Measurements from ENCODE around the gene ZNF70.

Gene ZNF70

DNA sequence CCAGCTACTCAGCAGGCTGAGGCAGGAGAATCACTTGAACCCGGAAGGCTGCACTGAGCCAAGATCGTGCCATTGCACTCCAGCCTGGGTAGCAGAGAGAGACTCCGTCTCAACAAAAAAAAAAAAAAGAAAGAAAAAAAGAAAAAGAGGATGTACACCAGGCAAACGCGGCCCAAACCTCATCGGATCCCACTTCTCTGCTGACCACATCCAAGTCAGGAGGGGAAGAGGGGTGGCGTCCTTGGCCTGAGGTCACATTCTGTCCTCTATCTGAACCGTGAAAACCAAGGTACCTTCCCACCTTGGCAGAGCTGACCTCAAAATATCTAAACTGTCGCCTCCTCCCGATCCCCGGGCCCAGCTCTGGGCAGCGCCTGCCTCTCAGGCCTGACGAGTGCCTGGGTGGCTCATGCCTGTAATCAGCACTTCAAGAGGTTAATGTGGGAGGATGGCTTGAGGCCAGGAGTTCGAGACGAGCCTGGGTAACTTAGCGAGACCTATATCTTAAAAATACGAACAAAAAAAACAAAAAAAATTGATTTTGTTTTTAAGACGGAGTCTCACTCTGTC lies 35.0 kb downstream of the ZNF70 start:
- no peak for DNase-seq

DNA sequence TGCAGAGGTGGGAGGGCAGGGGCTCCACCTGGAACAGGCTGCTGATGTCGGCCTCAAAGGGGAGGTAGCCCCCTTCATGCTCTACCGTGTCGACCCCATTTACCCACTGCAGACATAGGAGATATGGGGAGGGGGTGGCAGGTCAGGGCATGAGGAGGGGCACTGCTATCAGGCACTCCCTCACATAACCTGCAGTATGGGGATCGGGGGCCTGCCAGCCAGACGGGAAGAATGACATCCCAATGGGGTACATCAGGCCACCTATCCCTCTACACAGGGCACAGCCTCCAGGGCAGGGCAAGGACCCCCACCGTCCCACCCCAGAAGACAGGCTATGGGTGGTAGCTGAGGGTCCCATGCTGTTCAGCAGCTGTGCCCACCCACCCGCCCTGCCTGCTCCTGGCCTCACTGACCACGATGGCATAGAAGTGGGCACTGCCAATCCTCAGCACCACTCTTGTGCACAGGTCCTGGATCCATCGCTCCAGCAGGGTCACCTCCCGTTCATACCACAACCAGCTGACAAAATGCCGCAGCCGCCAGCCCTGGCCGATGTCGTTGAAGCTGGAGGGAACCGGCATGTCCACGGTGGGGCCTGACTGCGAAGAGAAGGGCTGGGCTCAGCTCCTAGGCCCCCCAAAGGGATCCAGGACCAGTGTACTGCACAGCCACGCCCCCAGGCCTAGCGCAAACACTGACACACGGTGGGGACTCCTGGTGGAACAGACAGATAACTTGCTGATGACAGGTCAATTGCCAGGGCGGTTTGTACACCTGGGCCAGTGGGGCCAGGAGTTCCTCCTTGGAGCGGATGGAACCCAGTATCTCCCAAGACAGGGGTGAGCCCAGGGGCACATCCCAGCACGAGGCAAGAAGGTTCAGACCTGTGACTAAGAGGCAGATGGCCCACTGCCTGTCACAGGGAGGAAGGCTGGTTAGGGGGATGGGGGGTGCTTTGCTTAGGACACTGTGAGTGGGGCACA lies 36.0 kb downstream of the ZNF70 start:
- DNase-seq = no peak

DNA sequence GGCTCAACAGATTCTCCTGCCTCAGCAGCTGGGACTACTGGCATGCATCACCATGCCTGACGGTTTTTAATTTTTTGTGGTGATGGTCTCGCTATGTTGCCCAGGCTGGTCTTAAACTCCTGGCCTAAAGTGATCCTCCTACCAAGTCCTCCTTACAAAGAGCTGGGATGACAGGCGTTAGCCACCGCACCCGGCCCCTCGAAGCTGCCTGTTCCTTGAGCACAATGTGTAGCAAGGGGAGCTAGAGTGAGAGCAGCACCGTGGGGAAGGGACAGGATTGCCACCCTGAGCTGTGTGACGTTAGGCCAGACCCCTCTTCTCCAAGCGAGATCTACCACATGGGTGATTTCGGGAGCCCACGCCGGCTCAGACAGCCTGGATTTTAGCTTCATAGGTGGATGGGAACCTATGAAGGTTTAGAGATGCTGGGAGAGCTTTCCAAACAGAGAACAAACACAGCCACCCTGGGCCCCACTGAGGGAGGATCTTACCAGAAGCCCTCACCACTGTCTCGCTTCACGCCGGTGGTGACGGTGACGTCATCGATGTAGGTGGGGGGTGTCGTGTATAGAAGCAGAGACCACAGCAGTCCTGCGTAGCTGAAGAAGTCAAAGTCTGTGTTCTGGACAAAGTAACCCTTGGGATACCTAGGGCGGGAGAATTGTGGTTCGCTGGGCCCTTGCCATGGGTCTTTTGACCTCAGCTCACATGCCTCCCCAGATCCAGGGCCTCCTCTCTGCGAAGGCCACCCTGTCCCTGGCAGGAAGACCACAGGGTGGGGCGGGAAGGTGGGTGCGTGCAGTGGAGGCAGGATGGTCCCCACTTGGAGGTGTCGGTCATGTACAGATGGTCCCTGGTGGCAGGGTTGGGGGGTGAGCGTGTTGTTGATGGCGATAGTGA lies 37.0 kb downstream of the ZNF70 start:
- no peak for DNase-seq

DNA sequence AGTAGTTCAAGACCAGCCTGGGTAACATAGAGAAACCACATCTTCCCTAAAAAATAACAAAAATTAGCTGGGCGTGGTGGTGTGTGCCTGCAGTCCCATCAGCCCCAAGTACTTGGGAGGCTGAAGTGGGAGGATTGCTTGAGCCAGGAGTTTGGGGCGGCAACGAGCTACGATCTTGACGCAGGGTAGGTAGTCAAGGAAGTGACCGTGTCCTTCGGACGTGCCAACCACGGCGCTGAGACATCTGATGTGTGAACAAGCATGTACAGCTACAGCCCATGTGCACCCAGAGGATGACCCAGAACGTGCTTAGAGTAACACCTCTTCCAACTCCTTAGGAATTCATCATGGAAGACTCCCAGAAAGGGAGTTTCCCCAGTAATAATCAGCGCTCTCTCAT lies 38.7 kb downstream of the ZNF70 start:
- no peak for DNase-seq

DNA sequence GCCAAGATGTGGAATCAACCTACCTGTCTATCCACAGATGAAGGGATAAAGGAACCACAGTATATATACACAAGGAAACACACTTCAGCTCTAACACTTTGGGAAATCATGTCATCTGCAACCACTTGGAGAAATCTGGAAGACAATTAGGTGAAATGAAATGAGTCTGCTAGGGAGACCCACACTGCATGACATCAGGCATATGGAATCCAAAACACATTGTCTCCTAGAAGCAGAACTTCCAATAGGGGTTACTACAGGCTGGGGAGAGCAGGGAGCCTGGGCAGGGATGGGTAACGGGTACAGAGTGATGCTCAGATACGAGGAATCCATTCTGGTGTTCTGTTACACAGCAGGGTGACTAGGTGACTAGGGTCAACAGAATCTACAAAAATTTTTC lies 41.8 kb downstream of the ZNF70 start:
- no peak for DNase-seq

DNA sequence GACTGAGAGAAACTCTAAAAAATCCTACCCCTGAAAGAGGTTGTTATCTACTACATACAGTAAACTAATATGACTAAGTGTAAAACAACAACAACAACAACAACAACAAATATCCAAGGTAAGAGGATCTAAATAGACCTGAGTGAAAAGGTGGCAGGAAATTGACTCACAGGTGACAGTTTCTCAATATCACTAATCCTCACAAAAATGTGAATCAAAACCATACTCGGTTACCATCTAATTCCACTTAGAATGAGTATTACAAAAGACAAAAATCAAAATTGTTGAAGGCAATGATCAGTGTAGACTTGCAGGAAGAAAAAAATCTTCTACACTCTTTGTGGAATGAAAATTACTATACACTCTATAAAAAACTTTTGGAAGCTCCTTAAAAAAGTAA lies 42.6 kb downstream of the ZNF70 start:
- DNase-seq = no peak

DNA sequence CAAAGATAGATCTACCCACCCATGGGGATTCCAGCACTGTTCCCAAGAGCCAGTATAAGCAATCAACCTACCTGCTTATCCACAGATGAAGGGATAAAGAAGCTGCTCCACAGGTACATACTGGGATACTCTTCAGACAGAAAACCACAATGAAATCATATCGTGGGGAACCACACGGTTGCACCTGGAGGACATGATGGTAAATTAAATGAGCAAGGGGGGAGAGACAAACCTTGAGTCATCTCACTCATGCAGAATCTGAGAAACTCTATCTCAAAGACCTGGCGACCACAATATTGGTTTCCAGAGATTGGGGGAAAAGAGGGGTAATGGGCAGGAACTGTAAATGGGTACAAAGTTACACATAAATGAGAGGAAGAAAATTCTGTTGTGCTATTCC lies 45.6 kb downstream of the ZNF70 start:
- no peak for DNase-seq

DNA sequence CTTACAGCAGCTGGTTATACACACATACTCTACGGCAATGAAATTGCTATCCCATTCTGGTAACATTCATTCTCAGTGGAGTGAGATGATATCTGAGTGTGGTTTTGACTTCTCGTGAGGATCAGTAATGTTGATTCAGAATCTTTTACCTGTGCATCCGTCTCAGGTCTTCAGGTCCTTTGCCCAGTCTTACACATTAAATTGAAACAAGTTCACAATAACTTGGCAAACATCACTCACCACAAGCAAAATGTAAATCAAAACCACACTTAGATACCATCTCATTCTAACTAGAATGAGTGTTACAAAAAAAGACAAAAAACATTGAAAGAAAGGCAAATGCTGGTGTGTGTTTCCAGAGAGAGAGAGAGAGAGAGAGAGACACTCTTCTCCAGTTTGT lies 46.1 kb downstream of the ZNF70 start:
- DNase-seq = no peak

DNA sequence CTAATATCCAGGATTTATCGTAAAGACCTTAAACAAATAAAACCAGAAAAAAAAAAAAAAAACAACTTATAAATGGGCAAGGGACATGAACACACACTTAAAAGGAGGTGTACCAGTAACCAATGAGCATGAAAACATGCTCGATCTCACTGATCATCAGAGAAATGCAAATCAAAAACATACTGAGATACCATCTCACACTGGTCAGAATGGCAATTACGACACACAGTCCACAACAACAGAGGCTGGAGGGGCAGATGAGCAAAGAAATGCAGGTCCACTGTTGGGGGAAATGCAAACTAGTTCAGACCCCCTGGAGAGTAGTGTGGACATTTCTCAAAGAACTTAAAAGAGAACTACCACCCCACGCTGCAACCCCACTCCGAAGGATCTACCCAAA lies 46.9 kb downstream of the ZNF70 start:
- DNase-seq = no peak

DNA sequence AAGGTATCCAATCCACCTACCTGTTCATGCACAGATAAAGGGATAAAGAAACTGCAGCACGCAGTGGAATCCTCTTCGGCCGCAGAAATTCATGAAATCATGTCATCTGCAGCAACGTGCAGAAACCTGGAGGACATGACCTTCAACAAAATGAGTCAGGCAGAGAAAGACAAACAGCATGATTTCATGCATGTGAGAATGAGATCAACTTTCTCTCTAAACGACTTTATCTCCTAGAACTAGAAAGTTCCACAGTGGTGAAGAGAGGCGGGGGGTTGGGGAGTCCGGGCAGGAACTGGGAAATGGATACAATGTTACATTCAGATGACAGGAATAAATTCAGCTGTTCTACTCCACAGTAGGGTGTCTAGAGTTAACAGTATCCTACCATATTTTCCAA lies 50.2 kb downstream of the ZNF70 start:
- no peak for DNase-seq

DNA sequence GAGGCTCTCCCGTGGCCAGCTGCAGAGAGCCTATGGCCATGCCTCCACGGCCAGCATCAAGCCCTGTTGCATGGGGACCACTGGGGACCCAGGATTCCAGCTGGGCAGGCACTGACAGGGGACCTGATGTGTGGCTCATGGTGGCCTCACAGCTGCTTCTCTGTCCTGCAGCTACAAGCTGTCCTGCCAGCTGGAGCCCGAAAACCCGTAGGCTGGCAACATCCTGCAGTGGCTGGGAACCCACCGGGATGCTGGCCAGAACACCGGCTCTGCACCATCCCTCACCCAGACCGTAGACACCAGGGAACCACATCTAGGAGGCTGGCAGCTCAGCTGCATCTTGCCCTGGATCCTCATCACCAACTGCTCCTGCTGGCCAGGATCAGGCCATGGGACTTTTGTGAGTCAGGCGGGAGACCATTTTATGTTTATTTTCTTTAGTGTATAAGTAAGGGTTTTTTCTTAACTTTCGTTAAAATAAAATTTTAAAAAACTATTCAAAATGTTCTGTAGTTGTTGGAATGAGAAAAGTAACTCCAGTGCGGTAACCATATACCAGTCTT lies 52.2 kb downstream of the ZNF70 start:
- no peak for DNase-seq

DNA sequence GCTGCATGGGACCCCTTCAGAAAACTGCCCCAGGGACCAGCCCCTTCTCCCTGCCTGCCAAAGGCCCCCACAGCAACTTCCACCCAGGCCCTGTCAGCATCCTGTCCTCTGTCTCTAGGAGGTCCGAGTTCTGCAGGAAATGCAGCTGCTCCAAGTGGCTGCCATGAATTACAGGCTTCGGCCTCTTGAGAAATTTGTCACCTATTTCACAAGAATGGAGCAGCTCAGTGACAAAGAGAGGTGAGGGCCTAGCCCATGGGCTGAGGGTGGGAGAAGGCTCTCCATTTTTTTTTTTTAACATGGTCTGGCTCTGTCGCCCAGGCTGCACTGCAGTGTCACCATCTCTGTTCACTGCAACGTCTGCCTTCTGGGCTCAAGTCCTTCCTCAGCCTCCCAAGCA lies 52.8 kb downstream of the ZNF70 start:
- DNase-seq = no peak

DNA sequence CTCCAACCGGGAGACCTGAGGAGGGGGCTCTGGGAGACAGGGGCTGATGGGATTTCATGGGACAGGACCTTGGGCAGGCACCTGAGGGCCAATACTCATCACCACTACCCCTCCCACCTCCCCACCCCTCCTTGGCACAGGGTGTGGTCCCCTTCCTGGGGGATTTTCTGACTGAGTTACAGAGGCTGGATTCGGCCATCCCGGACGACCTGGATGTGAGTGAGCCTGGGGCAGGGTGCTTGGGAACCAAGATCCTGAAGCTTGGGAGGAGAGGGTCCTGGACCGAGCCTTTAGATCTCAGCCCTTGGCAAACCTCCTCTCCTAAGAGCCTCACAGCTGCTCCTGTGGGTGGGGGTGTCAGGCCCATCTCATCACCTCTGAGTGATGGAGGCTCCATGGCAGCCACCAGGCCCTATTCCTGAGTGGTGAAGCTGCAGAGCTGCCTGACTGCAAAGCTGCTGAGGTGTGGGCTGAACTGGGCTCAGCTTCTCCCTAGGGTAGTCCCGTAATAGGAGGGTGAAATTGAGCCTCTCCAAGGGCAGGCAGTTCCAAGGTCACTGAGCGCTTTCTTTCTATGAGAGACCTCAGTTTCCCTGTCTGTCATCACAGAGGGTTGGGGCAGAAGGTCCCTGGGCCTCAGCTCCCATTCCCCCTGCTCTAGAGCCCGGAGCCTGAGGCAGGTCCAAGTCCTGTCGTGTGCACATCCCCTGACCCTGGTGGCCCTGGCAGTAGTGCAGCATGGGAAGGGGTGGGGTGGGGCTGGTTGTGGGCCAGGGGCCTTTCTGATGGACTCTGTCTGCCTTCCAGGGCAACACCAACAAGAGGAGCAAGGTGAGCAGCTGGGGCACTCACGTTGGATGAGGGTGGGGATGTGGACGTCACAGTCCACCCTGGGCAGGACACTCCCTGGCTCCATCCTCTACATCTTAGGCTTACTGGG lies 53.6 kb downstream of the ZNF70 start:
- no peak for DNase-seq

DNA sequence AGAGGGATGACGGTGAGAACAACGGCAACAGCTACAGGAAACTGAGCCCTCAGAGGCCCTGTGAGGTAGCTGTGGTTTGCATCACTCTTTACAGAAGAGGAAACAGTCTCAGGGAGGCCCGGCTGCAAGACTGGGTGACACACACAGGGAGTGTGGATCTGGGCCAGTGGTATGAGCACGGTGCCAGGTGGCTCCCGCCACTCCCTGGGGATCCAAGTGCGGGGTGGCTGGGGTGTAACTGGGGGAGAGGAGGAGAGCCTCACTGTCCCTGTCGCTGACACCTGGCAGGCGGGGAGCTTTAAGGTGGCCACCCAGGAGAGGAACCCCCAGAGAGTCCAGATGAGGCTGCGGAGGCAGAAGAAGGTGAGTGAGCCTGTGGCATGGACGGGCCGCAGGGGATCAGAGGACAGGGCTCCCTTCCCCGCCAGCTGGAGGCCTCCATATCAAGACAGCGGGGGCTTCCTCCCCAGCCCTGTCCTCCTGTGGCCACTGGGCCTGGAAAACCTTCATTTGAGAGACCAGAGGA lies 54.5 kb downstream of the ZNF70 start:
- no peak for DNase-seq

DNA sequence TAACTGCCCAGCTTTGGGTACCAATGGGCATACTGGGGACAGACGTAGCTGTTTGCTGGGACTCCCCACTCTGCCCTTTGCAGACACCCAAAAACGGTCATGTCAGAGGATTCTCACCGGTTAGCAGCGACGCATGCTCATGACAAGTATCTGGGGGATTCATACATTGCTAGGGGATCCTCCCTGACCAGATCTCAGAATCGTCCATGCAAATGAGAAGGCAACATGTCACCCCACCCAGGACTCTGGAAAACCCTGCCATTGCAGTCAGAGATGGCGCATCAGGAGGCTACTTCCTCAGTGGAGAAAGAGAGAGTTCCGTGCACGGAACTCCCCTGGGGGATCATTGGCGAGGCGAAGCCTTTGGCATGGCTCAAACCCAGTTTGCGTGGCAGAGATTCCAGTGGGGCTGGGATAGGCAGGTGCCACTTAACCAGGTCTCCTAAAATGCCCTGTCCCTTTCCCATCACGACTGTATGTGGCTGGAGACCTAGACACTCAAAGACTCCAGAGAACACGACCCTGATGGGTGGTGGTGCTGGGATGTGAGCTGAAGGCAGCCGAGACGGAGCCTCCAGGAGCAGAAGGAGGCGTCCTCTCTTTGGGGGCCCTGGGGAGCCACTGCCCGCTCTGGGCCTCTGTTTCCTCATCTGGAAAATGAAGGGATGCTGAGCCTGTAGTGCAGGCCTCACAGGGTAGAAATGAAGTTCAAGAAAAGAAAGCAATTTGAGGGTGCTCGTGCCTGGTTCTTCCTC lies 55.2 kb downstream of the ZNF70 start:
- DNase-seq = no peak

DNA sequence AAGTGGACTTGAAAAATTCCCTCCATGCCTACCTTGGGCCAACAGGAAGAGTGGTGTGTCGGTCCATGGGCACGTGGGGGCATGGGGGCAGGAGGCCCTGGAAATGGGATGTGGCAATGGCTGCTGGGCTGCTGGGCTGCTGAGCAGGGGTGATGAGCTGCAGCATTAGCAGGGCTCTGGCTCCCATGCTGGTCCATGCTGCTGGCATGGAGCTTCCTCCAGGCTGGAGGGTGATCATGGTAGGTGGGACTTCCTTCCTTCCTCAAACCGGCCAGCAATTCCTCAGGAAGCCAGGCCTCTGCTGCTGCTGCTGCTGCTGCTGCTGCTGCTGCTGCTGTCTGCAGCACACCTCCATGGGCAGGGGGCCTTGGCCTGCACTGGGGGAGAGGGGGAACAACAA lies 55.8 kb downstream of the ZNF70 start:
- no peak for DNase-seq

DNA sequence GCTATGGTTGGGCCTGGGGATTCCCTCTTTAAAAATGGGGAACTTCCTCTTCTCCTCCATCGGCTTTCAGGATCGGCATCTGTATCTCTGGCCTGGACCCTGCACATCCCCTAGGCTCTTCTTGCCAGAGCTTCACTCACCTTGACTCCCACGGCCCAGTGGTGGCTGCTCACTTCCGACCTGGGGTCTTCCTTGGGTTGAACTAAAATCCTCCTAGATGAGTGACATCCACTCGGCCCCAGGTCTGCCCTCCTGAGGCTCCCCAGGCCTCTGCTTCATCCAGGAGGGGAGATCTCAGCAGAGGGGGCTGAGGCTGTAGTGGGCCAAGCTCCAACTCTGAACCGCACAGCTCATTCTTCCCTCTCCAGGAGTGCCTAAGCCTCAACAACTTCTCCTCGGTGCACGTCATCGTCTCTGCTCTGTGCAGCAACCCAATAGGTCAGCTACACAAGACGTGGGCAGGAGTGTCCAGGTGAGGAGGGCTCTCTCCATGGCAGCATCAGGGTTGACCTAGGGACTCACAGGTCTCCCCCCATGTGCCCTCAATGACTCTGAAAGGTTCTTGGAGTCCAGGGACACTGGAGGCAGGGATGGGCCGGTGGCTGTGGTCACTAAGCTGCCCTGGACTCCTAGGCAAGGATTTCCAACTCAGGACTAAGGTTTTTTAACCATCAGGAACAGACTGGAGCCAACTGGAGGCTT lies 56.8 kb downstream of the ZNF70 start:
- DNase-seq = no peak

DNA sequence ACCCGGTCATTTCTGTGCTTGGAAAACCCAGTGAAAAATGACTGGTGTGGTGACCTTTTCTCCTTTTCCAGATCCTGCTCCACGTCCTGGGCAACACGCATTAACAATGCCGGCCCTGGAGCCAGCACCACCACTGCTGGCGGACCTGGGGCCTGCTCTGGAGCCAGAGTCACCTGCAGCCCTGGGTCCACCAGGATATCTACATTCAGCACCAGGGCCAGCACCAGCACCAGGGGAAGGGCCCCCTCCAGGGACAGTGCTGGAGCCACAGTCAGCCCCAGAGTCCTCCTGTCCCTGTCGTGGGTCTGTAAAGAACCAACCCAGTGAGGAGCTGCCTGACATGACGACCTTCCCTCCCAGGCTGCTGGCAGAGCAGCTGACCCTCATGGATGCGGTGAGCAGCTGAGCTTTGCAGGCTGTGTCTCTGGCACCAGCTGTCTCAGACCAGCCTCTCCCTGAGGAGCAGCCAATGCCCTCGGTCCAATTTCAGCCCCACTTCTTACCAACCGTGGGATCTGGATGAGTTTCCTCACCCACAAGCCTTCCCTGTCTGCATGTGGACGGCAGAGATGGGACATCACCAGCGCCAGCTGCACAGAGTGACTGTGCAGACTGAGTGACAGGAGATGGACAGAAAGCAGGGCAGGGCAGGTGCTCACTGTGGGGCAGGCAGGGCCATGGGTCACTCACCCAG lies 58.2 kb downstream of the ZNF70 start:
- no peak for DNase-seq

DNA sequence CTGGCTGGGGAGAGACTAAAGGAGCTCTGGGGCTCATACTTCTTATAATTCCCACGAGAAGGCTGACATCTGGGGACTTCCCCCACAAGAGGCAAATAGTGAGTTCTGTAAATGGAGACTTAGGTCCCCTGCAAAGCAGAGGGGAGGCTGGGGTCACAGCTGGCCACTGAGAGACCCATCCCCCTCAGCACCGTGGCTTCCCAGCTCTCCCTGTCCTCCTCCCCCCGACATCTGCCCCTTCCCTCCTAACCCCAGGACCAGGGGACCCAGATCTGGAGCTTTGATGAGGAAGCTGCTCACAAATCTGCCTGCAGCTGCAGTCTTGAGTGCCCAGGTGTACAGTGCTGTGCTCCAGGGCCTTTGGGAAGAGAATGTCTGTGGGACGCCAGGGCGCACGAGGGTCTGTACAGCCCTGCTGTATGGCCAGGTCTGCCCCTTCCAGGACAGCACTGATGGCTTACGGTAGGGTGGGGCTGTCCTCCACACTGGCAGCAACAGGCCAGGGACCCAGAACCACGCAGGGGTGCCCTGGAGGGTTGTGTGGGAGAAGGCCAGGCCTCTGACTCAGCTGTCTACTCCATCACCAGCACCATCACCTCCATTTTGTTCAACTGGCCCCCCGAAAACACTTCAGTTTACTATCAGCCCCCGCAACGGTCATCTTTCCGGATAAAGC lies 59.0 kb downstream of the ZNF70 start:
- no peak for DNase-seq
